Keratinocyte (primary cell): ENCODE measurements around the gene ATP11B. TPM values are rescaled to one million over a fixed set of nuclear protein-coding genes. Genes with fewer than 3 reads are reported as not detected.

Experiments used
- DNase-seq: peaks from one replicate; pipeline ENCODE4 v3.0.0-alpha.2; 2011; ENCODE audit warnings: low read depth, missing footprints, low spot score
- FAIRE-seq: peaks from 2 replicates; lab custom pipeline; 2011; peaks lifted over from hg19 to GRCh38; lab: Jason Lieb, UNC
- H2AFZ ChIP-seq: 2 replicates; pipeline ENCODE4 v1.6.0; 2012; ENCODE audit warnings: low read length, control low read depth, inconsistent platforms; ENCODE audit not compliant: control insufficient read depth
- H3K27ac ChIP-seq: 2 replicates; pipeline ENCODE4 v1.5.1; 2011; ENCODE audit warnings: low read length; ENCODE audit not compliant: control insufficient read depth, insufficient read depth
- H3K27me3 ChIP-seq: 3 replicates; pipeline ENCODE4 v1.6.0; 2011; ENCODE audit warnings: low read length; ENCODE audit not compliant: control insufficient read depth, insufficient read depth; ENCODE audit errors: extremely low read depth
- H3K36me3 ChIP-seq, 2 experiments: 2 replicates in 1 of 2; 3 replicates in 1 of 2; pipeline ENCODE4 v1.5.1; 2011; ENCODE audit warnings: low read length in 2 of 2, mild to moderate bottlenecking in 1 of 2; ENCODE audit not compliant: control insufficient read depth in 2 of 2, insufficient read depth in 2 of 2; ENCODE audit errors: extremely low read depth in 1 of 2
- H3K4me1 ChIP-seq: 3 replicates; pipeline ENCODE4 v1.5.1; 2011; ENCODE audit warnings: low read length; ENCODE audit not compliant: control insufficient read depth, insufficient read depth; ENCODE audit errors: extremely low read depth
- H3K4me2 ChIP-seq: 3 replicates; pipeline ENCODE4 v1.6.0; 2011; ENCODE audit warnings: low read depth, low read length; ENCODE audit not compliant: control insufficient read depth, insufficient read depth; ENCODE audit errors: extremely low read depth
- H3K4me3 ChIP-seq, 3 experiments: fragments of 200-600 bp in 1 of 3; sonication (generic) in 1 of 3; 2 replicates in 2 of 3; 3 replicates in 1 of 3; pipeline ENCODE4 v1.5.1; 2011 to 2016; ENCODE audit warnings: low read length in 3 of 3, mild to moderate bottlenecking in 3 of 3, control low read depth in 2 of 3, inconsistent platforms in 1 of 3, low read depth in 1 of 3, mixed read lengths in 1 of 3, mixed run types in 1 of 3, moderate library complexity in 1 of 3; ENCODE audit not compliant: control insufficient read depth in 2 of 3, insufficient read depth in 2 of 3; ENCODE audit errors: extremely low read depth in 1 of 3
- H3K79me2 ChIP-seq: 2 replicates; pipeline ENCODE4 v1.6.0; 2012; ENCODE audit warnings: low read length; ENCODE audit not compliant: control insufficient read depth, insufficient read depth
- H3K9ac ChIP-seq: 3 replicates; pipeline ENCODE4 v1.6.0; 2011; ENCODE audit warnings: low read length; ENCODE audit not compliant: control insufficient read depth, insufficient read depth; ENCODE audit errors: extremely low read depth
- H3K9me1 ChIP-seq: 3 replicates; pipeline ENCODE4 v1.6.0; 2011; ENCODE audit warnings: low read length; ENCODE audit not compliant: control insufficient read depth, insufficient read depth; ENCODE audit errors: extremely low read depth
- H3K9me3 ChIP-seq: 2 replicates; pipeline ENCODE4 v1.5.1; 2012; ENCODE audit warnings: low read depth, low read length; ENCODE audit not compliant: control insufficient read depth
- H4K20me1 ChIP-seq: 3 replicates; pipeline ENCODE4 v1.6.0; 2011; ENCODE audit warnings: low read length; ENCODE audit not compliant: control insufficient read depth, insufficient read depth; ENCODE audit errors: extremely low read depth
- CTCF ChIP-seq, 3 experiments: IDR thresholded peaks in 1 of 3; conservative IDR thresholded peaks in 1 of 3; optimal IDR thresholded peaks in 1 of 3; 2 replicates in 2 of 3; 3 replicates in 1 of 3; pipeline versions ENCODE3 to v1.5.1; 2011; ENCODE audit warnings: low read length in 3 of 3, mild to moderate bottlenecking in 3 of 3, moderate library complexity in 2 of 3, control low read depth in 1 of 3, inconsistent platforms in 1 of 3; ENCODE audit not compliant: insufficient read depth in 2 of 3; ENCODE audit errors: extremely low read depth in 1 of 3
- EZH2 ChIP-seq: IDR thresholded peaks from one replicate; pipeline ENCODE4 v1.6.1; 2012; ENCODE audit warnings: inconsistent platforms, mild to moderate bottlenecking, low read length, moderate library complexity
- dilution Hi-C: fragments of 300-500 bp; cut with MboI; formaldehyde crosslinking; loops from one replicate; pipeline ENCODE4 v1.7.0; 2020; ENCODE audit warnings: low sequenced_read_pairs; ENCODE audit not compliant: extremely low pct_ligation_motif_present
- polyA plus RNA-seq, 5 experiments: library from polyadenylated mRNA; depleted of rRNA in 3 of 5; stranded (reverse) in 3 of 5; stranded (forward) in 1 of 5; unstranded in 1 of 5; fragments of >200 nt; gene quantifications; 1 replicate in 1 of 5; 2 replicates in 3 of 5; 3 replicates in 1 of 5; pipeline versions ENCODE4 v1.2.1 to v1.2.3, GENCODE V29; 2011 to 2012; ENCODE audit warnings: missing spikeins in 2 of 5, low read depth in 1 of 5, low replicate concordance in 1 of 5

ATP11B gene
- polyA plus RNA-seq, 1 donor (not counting 4 experiments of a cell fraction or from before 2014, with no cell fraction given) = 28.9 TPM

- Histone ChIP-seq H3K27me3 (no peaks in the 10 kb centered on the region), H3K27ac (no peak overlapping the region), H3K9me3 (no peaks in the 10 kb centered on the region), H3K4me2 (no peak overlapping the region), H3K4me3 (no peak overlapping the region), H3K79me2 (no peaks in the 10 kb centered on the region), H3K9ac (no peak overlapping the region), H3K9me1 (no peaks in the 10 kb centered on the region), H2AFZ (no peak overlapping the region), H3K36me3 (no peaks in the 10 kb centered on the region), H4K20me1 (no peaks in the 10 kb centered on the region), H3K4me1 (peaks cover 8% of the 10 kb centered on the region)
- dilution Hi-C loops = no loop called here
- TF ChIP-seq EZH2 (no peak), CTCF (optimal IDR thresholded peaks at IDR 0.05 in 1 of 3, IDR thresholded peaks at IDR 0.05 in 1 of 3, conservative IDR thresholded peaks at IDR 0.05 in 1 of 3; ENCODE audit: extremely low read depth in 1 of 3, insufficient read depth in 2 of 3, low read length in 3 of 3) (no peak)
- FAIRE-seq (peak; percentile 44), DNase-seq (no peak)
Measured at GRCh38 chr3:182755308-182755707, 38.0 kb upstream of the ATP11B start.

GRCh38 chr3:182755712-182756111, 37.6 kb upstream of the ATP11B start:
- peaks cover 8% of the 10 kb centered on the region for H3K4me1 ChIP-seq
- no peaks in the 10 kb centered on the region for H3K9me1 ChIP-seq
- H4K20me1 ChIP-seq = no peaks in the 10 kb centered on the region
- no peaks in the 10 kb centered on the region for H3K27me3 ChIP-seq
- no peaks in the 10 kb centered on the region for H3K79me2 ChIP-seq
- TF ChIP-seq CTCF (optimal IDR thresholded peaks at IDR 0.05 in 1 of 3, IDR thresholded peaks at IDR 0.05 in 1 of 3, conservative IDR thresholded peaks at IDR 0.05 in 1 of 3; ENCODE audit: extremely low read depth in 1 of 3, insufficient read depth in 2 of 3, low read length in 3 of 3) = no peak
- TF ChIP-seq EZH2 = no peak
- dilution Hi-C loops = no loop called here
- H3K36me3 ChIP-seq = no peaks in the 10 kb centered on the region
- H3K4me3 ChIP-seq = no peak overlapping the region
- no peak overlapping the region for H3K4me2 ChIP-seq
- FAIRE-seq (no peak), DNase-seq (no peak)
- no peak overlapping the region for H2AFZ ChIP-seq
- no peak overlapping the region for H3K27ac ChIP-seq
- no peaks in the 10 kb centered on the region for H3K9me3 ChIP-seq
- H3K9ac ChIP-seq = no peak overlapping the region
